Measurements from ENCODE around the gene EN1. TPM values are rescaled to one million over a fixed set of nuclear protein-coding genes. Genes with fewer than 3 reads are reported as not detected.
A peak's percentile ranks its signal among the peaks of the same experiment; 100 is the strongest.

EN1 gene
- total and polyA plus RNA-seq, 2 experiments from 2014 or later: not detected

GRCh38 chr2:118855451-118856279 lies 8.2 kb upstream of the EN1 start:
- H3K4me3 ChIP-seq: peak overlapping the region; percentile 23
- peaks cover 100% of the 10 kb centered on the region for H3K27me3 ChIP-seq
- peak; percentile 85 for TF ChIP-seq CTCF (IDR thresholded peaks at IDR 0.05; ENCODE audit: low read depth, low read length)
- H3K27ac ChIP-seq: no peak overlapping the region
- peaks cover 10% of the 10 kb centered on the region for H3K4me1 ChIP-seq (ENCODE audit: low read depth)
- peak; percentile 84 to 93 for DNase-seq (ENCODE audit: low read depth in 1 of 2, low spot score in 1 of 2)
- no peaks in the 10 kb centered on the region for H3K9me3 ChIP-seq (ENCODE audit: low read depth)
- H3K36me3 ChIP-seq: no peaks in the 10 kb centered on the region

GRCh38 chr2:118854507-118855345 lies 7.3 kb upstream of the EN1 start:
- no peaks in the 10 kb centered on the region for H3K36me3 ChIP-seq
- H3K4me1 ChIP-seq (ENCODE audit: low read depth): peaks cover 10% of the 10 kb centered on the region
- no peaks in the 10 kb centered on the region for H3K9me3 ChIP-seq (ENCODE audit: low read depth)
- H3K27me3 ChIP-seq: peaks cover 100% of the 10 kb centered on the region
- no peak for TF ChIP-seq CTCF (IDR thresholded peaks at IDR 0.05; ENCODE audit: low read depth, low read length)
- no peak for DNase-seq (ENCODE audit: low read depth in 1 of 2, low spot score in 1 of 2)
- peak overlapping the region; percentile 23 for H3K4me3 ChIP-seq
- no peak overlapping the region for H3K27ac ChIP-seq

- no peak for DNase-seq (ENCODE audit: low read depth in 1 of 2, low spot score in 1 of 2)
- TF ChIP-seq CTCF (IDR thresholded peaks at IDR 0.05; ENCODE audit: low read depth, low read length): no peak
These were observed 6.3 kb upstream of the EN1 start for GRCh38 chr2:118853651-118854291.

GRCh38 chr2:118853129-118853640 lies 5.7 kb upstream of the EN1 start:
- Histone ChIP-seq H3K9me3 (ENCODE audit: low read depth) (no peaks in the 10 kb centered on the region), H3K27ac (no peak overlapping the region), H3K27me3 (peaks cover 100% of the 10 kb centered on the region), H3K36me3 (no peaks in the 10 kb centered on the region), H3K4me1 (ENCODE audit: low read depth) (peaks cover 10% of the 10 kb centered on the region), H3K4me3 (peak overlapping the region; percentile 3)
- TF ChIP-seq CTCF (IDR thresholded peaks at IDR 0.05; ENCODE audit: low read depth, low read length): no peak
- DNase-seq (ENCODE audit: low read depth in 1 of 2, low spot score in 1 of 2): no peak

More at GRCh38 chr2:118853651-118854291, 6.3 kb upstream of the EN1 start:
- Histone ChIP-seq H3K4me3 (no peak overlapping the region), H3K27ac (no peak overlapping the region), H3K27me3 (peaks cover 100% of the 10 kb centered on the region), H3K36me3 (no peaks in the 10 kb centered on the region), H3K4me1 (ENCODE audit: low read depth) (peaks cover 10% of the 10 kb centered on the region), H3K9me3 (ENCODE audit: low read depth) (no peaks in the 10 kb centered on the region)

GRCh38 chr2:118852605-118853128 lies 5.2 kb upstream of the EN1 start:
- no peak for TF ChIP-seq CTCF (IDR thresholded peaks at IDR 0.05; ENCODE audit: low read depth, low read length)
- H3K4me1 ChIP-seq (ENCODE audit: low read depth): peaks cover 10% of the 10 kb centered on the region
- H3K9me3 ChIP-seq (ENCODE audit: low read depth): no peaks in the 10 kb centered on the region
- H3K27me3 ChIP-seq: peaks cover 100% of the 10 kb centered on the region
- no peak overlapping the region for H3K27ac ChIP-seq
- H3K4me3 ChIP-seq: peak overlapping the region; percentile 3
- H3K36me3 ChIP-seq: no peaks in the 10 kb centered on the region
- DNase-seq (ENCODE audit: low read depth in 1 of 2, low spot score in 1 of 2): no peak
